HEK293T (cell line): Measurements from ENCODE around the gene FRMD8.

Source experiments
- BHLHE40 ChIP-seq: fragments of 450-650 bp; IDR thresholded peaks from 2 replicates; pipeline ENCODE4 v1.6.1; 2016; ENCODE audit warnings: mild to moderate bottlenecking, moderate library complexity, borderline replicate concordance
- ELF4 ChIP-seq: fragments of 450-650 bp; IDR thresholded peaks from 2 replicates; pipeline ENCODE4 v1.6.1; 2017; ENCODE audit warnings: antibody characterized with exemption
- FOXK2 ChIP-seq: fragments of 450-650 bp; IDR thresholded peaks from 2 replicates; pipeline ENCODE4 v1.6.1; 2016; ENCODE audit warnings: mild to moderate bottlenecking
- FOXM1 ChIP-seq: fragments of 450-650 bp; IDR thresholded peaks from 2 replicates; pipeline ENCODE4 v1.6.1; 2017; ENCODE audit warnings: mild to moderate bottlenecking, borderline replicate concordance
- HDGF ChIP-seq: fragments of 450-650 bp; IDR thresholded peaks from 2 replicates; pipeline ENCODE4 v1.6.1; 2017; ENCODE audit warnings: antibody characterized with exemption, borderline replicate concordance
- L3MBTL2 ChIP-seq: fragments of 450-650 bp; conservative IDR thresholded peaks from 2 replicates; pipeline ENCODE4 v1.6.1; 2016; ENCODE audit warnings: mild to moderate bottlenecking
- PKNOX1 ChIP-seq: fragments of 450-650 bp; IDR thresholded peaks from 2 replicates; pipeline ENCODE4 v1.6.1; 2016
- SP1 ChIP-seq: fragments of 450-650 bp; IDR thresholded peaks from 2 replicates; pipeline ENCODE4 v1.6.1; 2017
- SUZ12 ChIP-seq: fragments of 450-650 bp; IDR thresholded peaks from 2 replicates; pipeline ENCODE4 v1.6.1; 2016; ENCODE audit warnings: mild to moderate bottlenecking
- TARDBP ChIP-seq: fragments of 450-650 bp; IDR thresholded peaks from 2 replicates; pipeline ENCODE4 v1.6.1; 2016
- ZNF384 ChIP-seq: fragments of 450-650 bp; IDR thresholded peaks from 2 replicates; pipeline ENCODE4 v1.6.1; 2016

- TF ChIP-seq FOXM1 = no peak
- TF ChIP-seq TARDBP = no peak
- no peak for TF ChIP-seq ZNF384
- TF ChIP-seq FOXK2 = no peak
- TF ChIP-seq L3MBTL2 = no peak
- TF ChIP-seq SP1 = no peak
- no peak for TF ChIP-seq ELF4
- no peak for TF ChIP-seq BHLHE40
- TF ChIP-seq HDGF = no peak
- no peak for TF ChIP-seq PKNOX1
- TF ChIP-seq SUZ12 = no peak
These were observed 5.8 kb upstream of the FRMD8 start for GRCh38 chr11:65380460-65381119.
